Body of pancreas (tissue), 4 donors: ENCODE data around the gene WEE1. TPM values are rescaled to one million over a fixed set of nuclear protein-coding genes. Genes with fewer than 3 reads are reported as not detected.

Experiments
- ATAC-seq: fragments of 150-250 bp; one replicate; pipeline ENCODE4 v1.9.1; 2016
- DNase-seq, 4 donors: peaks; one replicate each; pipeline ENCODE4 v3.0.0-alpha.2; 2019
- H3K27ac ChIP-seq, 4 donors: fragments of 200-600 bp; sonication (generic); 1 replicate in 3 of 4; 2 replicates in 1 of 4; pipeline versions ENCODE4 v1.5.1 to v1.6.1; 2016 to 2019; ENCODE audit warnings: mild to moderate bottlenecking in 1 of 4, mixed read lengths in 1 of 4, moderate library complexity in 1 of 4
- H3K27me3 ChIP-seq, 2 donors: fragments of 200-600 bp; sonication (generic); one replicate each; pipeline ENCODE4 v1.6.0; 2016; ENCODE audit warnings: mild to moderate bottlenecking in 1 of 2
- H3K36me3 ChIP-seq, 2 donors: fragments of 200-600 bp; sonication (generic); replicated peaks in 1 of 2; 2 replicates each; pipeline ENCODE4 v1.5.1; 2016; ENCODE audit warnings: low read depth in 2 of 2; ENCODE audit not compliant: insufficient read depth in 1 of 2
- H3K4me1 ChIP-seq: fragments of 200-600 bp; sonication (generic); one replicate; pipeline ENCODE4 v1.6.0; 2016
- H3K4me3 ChIP-seq, 2 donors: fragments of 200-600 bp; sonication (generic); 1 replicate in 1 of 2; 2 replicates in 1 of 2; pipeline ENCODE4 v1.5.1; 2016 to 2019
- H3K9me3 ChIP-seq, 3 donors: fragments of 200-600 bp; sonication (generic); 1 replicate in 2 of 3; 2 replicates in 1 of 3; pipeline ENCODE4 v1.5.1; 2016
- CTCF ChIP-seq, 7 experiments: fragments of 450-650 bp in 4 of 7; fragments of 200-600 bp in 3 of 7; sonication (generic) in 3 of 7; IDR thresholded peaks; one replicate each; pipeline ENCODE4 v1.5.1; 2016 to 2019; ENCODE audit warnings: antibody characterized with exemption in 7 of 7
- POLR2A ChIP-seq, 3 donors: fragments of 450-650 bp; IDR thresholded peaks; one replicate each; pipeline ENCODE4 v1.6.1; 2016; ENCODE audit warnings: antibody characterized with exemption in 3 of 3, mild to moderate bottlenecking in 2 of 3
- WGBS, 2 donors: methylation state at CpG; one replicate each; pipeline ENCODE4 v1.1.5; 2017; 5-methylcytosine and 5-hydroxymethylcytosine counted together
- intact Hi-C: fragments of 100-400 bp; cut with DNase I; formaldehyde crosslinking; loops from one replicate; pipeline ENCODE4 v1.15.1; 2023
- total RNA-seq, 2 donors: library from RNA; depleted of rRNA; stranded (reverse); fragments of >200 nt; gene quantifications; one replicate each; pipeline ENCODE4 v1.1.0, GENCODE V29; 2016

WEE1 gene
- total RNA-seq, 2 donors from 2014 or later = 11.2 to 16.8 TPM

DNA sequence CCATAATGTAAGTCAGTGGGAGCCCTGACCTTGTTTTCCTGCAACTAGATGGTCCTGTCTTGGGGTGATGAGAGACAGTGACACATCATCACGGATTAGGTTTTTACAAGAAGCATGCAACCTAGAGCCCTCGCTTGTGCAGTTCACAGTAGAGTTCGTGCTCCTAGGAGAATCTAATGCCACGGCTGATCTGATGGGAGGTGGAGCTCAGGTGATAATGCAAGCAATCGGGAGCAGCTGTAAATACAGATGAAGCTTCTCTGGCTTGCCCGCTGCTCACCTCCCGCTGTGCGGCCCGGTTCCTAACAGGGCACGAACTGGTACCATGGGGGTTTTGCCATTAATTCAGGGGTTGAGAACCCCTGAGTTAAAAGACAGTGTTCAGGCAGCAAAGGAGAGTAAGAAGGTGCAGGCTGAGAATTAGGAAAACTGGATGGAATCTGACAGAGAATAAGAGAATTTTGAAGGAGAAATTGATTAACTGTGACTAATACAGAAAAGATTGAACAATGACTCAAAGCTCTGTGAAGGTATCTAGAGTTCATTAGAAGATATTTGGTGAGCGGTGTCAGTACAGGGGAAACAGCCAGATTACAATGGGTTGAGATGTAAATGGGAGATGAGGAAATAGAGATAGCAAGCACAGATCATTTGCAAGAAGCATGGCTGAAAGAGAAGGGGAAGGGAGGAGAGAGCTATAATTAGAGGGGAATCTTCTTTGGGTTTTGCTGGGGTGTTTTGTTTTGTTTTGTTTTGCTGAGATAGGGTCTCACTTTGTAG is 21.0 kb downstream of the WEE1 start:
- Histone ChIP-seq H3K27ac (no peak overlapping the region), H3K27me3 (no peaks in the 10 kb centered on the region), H3K9me3 (no peaks in the 10 kb centered on the region), H3K4me3 (no peak overlapping the region), H3K36me3 (peaks cover 0 to 2% of the 10 kb centered on the region in 2 donors), H3K4me1 (no peaks in the 10 kb centered on the region)
- no peak for TF ChIP-seq CTCF (IDR thresholded peaks at IDR 0.05)
- TF ChIP-seq POLR2A (IDR thresholded peaks at IDR 0.05) = no peak
- DNase-seq (no peak), ATAC-seq (no peak)
- 73 to 77% methylated on average over 11 of the region's 11 CpGs for WGBS, 2 donors
- intact Hi-C loops = no loop called here

DNA sequence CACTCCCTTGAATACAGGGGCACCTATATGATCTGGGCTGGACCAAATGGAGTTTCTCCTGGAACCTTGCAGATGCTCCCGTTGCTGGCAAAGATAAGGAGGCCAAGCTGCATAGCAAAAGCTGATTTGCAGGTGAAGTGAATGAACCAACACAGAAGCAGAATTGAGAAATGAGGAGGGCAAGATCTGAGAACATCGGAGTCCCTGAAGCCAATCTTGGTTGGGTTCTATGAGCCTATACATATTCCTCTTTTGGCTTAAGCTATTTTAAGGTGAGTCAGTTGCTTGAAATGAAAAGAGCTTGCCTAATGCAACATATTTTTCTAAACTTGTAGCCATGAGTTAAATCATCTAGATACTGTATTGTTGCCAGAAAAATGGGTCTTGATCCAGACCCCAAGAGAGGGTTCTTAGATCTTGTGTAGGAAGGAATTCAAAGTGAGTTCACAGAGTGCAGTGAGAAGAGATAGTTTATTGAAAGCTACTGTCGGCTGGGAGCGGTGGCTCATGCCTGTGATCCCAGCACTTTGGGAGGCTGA is 23.5 kb downstream of the WEE1 start:
- Histone ChIP-seq H3K4me3 (no peak overlapping the region), H3K36me3 (no peaks in the 10 kb centered on the region), H3K9me3 (no peaks in the 10 kb centered on the region), H3K27me3 (no peaks in the 10 kb centered on the region), H3K27ac (no peak overlapping the region), H3K4me1 (peaks cover 4% of the 10 kb centered on the region)
- intact Hi-C loops = no loop called here
- no peak for TF ChIP-seq CTCF (IDR thresholded peaks at IDR 0.05)
- no peak for TF ChIP-seq POLR2A (IDR thresholded peaks at IDR 0.05)
- DNase-seq = no peak
- 76 to 81% methylated on average over 4 of the region's 4 CpGs for WGBS, 2 donors
- ATAC-seq = no peak

- intact Hi-C loops = no loop called here
- no peak for ATAC-seq
- WGBS, 2 donors = 69 to 75% methylated on average over 2 of the region's 2 CpGs
- H3K9me3 ChIP-seq = no peaks in the 10 kb centered on the region
- no peaks in the 10 kb centered on the region for H3K36me3 ChIP-seq
- H3K4me1 ChIP-seq = peaks cover 4% of the 10 kb centered on the region
- H3K4me3 ChIP-seq = no peak overlapping the region
- DNase-seq = no peak
- no peak overlapping the region for H3K27ac ChIP-seq
- H3K27me3 ChIP-seq = no peaks in the 10 kb centered on the region
- no peak for TF ChIP-seq POLR2A (IDR thresholded peaks at IDR 0.05)
- TF ChIP-seq CTCF (IDR thresholded peaks at IDR 0.05) = no peak
Observed at GRCh38 chr11:9600166-9600565, 26.7 kb downstream of the WEE1 start.

GRCh38 chr11:9600644-9601036 is 27.2 kb downstream of the WEE1 start:
- intact Hi-C loops = no loop called here
- Histone ChIP-seq H3K36me3 (no peaks in the 10 kb centered on the region), H3K4me1 (peaks cover 4% of the 10 kb centered on the region), H3K4me3 (no peak overlapping the region), H3K27ac (peak overlapping the region in 1 of 4 donors; percentile 37), H3K27me3 (no peaks in the 10 kb centered on the region), H3K9me3 (no peaks in the 10 kb centered on the region)
- 87 to 91% methylated on average over 4 of the region's 4 CpGs for WGBS, 2 donors
- ATAC-seq = no peak
- no peak for TF ChIP-seq POLR2A (IDR thresholded peaks at IDR 0.05)
- no peak for TF ChIP-seq CTCF (IDR thresholded peaks at IDR 0.05)
- DNase-seq = no peak
